A673 (cell line): ENCODE results near the gene PMEL.

Experiments used
- EZH2 ChIP-seq: fragments of 200-600 bp; sonication (generic); IDR thresholded peaks from 2 replicates; pipeline ENCODE4 v1.6.1; 2017; ENCODE audit warnings: borderline replicate concordance, low read depth, mild to moderate bottlenecking, mixed read lengths, antibody characterized with exemption, low read length; ENCODE audit not compliant: poor library complexity, severe bottlenecking
- TF ChIP-seq, protein P1 (sequence below): fragments of 300-800, 200-600 bp; sonication (generic); conservative IDR thresholded peaks from 2 replicates; pipeline ENCODE4 v1.5.1; 2017; ENCODE audit warnings: low read depth, mild to moderate bottlenecking, antibody characterized with exemption, low read length, moderate library complexity, mixed read lengths

DNA sequence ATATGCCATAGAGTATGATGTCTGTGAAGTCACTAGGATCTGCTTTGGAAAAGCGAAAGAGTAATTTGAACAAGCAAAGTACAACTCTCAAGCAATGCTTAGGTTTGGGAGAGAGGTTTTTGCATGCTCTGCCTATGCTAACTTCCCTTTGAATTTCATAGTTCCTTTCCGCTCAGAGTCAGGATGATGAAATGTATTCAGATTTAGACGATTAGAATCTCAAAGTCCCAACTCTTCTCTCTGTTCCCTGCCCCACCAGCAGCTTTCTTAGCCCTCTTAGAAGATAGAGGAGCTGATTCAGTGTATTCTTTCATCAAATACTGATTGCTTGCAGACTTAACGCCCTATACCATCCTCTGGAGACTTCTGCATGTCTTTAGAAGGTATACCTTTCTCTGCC, 19.5 kb upstream of the PMEL start:
- TF ChIP-seq, protein P1, sequence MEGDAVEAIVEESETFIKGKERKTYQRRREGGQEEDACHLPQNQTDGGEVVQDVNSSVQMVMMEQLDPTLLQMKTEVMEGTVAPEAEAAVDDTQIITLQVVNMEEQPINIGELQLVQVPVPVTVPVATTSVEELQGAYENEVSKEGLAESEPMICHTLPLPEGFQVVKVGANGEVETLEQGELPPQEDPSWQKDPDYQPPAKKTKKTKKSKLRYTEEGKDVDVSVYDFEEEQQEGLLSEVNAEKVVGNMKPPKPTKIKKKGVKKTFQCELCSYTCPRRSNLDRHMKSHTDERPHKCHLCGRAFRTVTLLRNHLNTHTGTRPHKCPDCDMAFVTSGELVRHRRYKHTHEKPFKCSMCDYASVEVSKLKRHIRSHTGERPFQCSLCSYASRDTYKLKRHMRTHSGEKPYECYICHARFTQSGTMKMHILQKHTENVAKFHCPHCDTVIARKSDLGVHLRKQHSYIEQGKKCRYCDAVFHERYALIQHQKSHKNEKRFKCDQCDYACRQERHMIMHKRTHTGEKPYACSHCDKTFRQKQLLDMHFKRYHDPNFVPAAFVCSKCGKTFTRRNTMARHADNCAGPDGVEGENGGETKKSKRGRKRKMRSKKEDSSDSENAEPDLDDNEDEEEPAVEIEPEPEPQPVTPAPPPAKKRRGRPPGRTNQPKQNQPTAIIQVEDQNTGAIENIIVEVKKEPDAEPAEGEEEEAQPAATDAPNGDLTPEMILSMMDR, result no peak
- no peak for TF ChIP-seq EZH2
